Measurements from ENCODE around the gene SAMD8.

DNA sequence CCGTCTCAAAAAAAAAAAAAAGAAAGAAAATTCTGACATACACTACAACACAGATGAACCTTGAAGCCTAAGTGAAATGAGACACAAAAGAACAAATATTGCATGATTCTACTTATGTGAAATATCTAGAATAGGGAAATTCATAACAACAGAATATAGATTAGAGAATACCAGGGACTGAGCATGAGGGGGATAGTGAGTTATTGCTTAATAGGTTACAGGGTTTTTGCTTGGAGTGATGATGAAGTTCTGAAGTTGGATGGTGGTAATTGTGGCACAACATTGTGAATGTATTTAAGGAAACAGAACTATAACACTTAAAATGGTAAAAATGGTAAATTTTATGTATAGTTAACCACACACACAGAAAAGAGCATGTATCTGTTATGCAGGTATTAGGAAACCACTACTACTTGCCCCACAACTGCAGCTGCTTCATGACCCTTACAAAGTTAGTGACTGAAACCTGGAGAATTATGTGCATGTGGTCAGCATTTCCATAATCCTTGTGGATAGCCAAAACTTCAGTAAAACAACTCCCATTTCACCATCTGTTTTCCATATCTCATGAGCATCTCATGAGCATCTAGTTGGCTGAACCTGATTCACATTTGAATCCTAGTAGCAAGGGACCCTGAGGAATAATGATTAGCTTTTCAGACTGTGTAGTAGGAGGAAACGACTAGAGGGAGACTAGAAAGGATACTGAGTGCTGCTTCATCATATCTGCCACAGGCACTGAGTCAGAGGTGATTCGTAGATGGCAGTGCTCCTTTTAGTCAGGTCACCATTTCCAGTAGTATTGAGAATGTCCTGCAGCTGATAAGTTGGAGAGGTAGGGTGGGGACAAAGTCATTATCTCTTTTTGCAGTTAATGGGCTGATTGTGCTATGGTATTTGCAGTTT, 26.3 kb downstream of the SAMD8 start:
- TF ChIP-seq CTCF (IDR thresholded peaks at IDR 0.05; ENCODE audit: poor library complexity): no peak
- no peak for TF ChIP-seq EZH2phosphoT487 (IDR thresholded peaks at IDR 0.05; ENCODE audit: low read depth, severe bottlenecking, unreplicated experiment)
